Urinary bladder (tissue), 4 donors: ENCODE results near the gene FBXW2. TPM values are rescaled to one million over a fixed set of nuclear protein-coding genes. Genes with fewer than 3 reads are reported as not detected.

Source experiments
- DNase-seq: peaks from one replicate; pipeline ENCODE4 v3.0.0-alpha.2; 2015; ENCODE audit errors: extremely low spot score
- H3K27ac ChIP-seq: one replicate; pipeline ENCODE4 v1.5.1; 2013; ENCODE audit warnings: low read depth, mild to moderate bottlenecking, moderate library complexity
- H3K36me3 ChIP-seq: one replicate; pipeline ENCODE4 v1.6.1; 2013; ENCODE audit warnings: mild to moderate bottlenecking, moderate library complexity; ENCODE audit not compliant: insufficient read depth
- H3K4me1 ChIP-seq: one replicate; pipeline ENCODE4 v1.6.1; 2013; ENCODE audit warnings: mild to moderate bottlenecking, moderate library complexity; ENCODE audit not compliant: insufficient read depth
- H3K4me3 ChIP-seq: one replicate; pipeline ENCODE4 v1.5.1; 2013; ENCODE audit warnings: low read depth, low read length
- WGBS: extraction: QIAGEN DNeasy Blood & Tissue Kit; methylation state at CpG from one replicate; pipeline ENCODE4 v1.1.7; 2013; 5-methylcytosine and 5-hydroxymethylcytosine counted together
- polyA plus RNA-seq: library from polyadenylated mRNA; stranded (reverse); fragments of 200-250 nt; gene quantifications from one replicate; pipeline ENCODE4 v1.2.3, GENCODE V29; 2013
- total RNA-seq: library from RNA; depleted of rRNA; stranded (reverse); fragments of >200 nt; gene quantifications from one replicate; pipeline ENCODE4 v1.2.3, GENCODE V29; 2014
- donor health status: healthy with polysubstance abuse.
- donor health status: healthy.

FBXW2 gene
- total and polyA plus RNA-seq, 2 donors: 29.3 to 48.5 TPM

DNA sequence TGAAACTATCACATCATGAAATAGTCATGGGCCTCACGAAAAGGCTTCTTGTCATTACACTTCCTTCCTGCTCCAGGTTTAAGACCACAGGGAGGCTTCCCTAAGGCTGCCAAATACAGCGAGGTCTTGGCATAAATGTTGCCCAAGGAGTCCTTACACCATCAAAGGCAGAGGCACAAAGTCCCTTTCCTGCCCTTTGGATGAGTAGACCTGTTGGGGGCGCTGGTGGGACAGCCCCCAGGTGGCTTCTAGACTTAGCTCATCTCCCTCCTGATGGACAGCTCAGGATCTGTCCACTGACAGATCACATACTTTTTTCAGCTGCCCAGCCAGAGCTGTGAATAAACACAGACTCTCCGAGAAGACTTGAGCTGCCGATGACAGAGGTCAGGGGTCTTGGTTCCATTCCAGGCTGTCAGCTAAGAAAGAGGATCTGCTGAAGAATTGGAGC is 63.4 kb downstream of the FBXW2 start:
- no peak for DNase-seq
- 44% methylated on average over 5 of the region's 5 CpGs for WGBS
- H3K4me3 ChIP-seq: no peak overlapping the region
- no peaks in the 10 kb centered on the region for H3K36me3 ChIP-seq
- H3K27ac ChIP-seq: no peak overlapping the region
- H3K4me1 ChIP-seq: no peaks in the 10 kb centered on the region

GRCh38 chr9:120726484-120726883 is 66.7 kb downstream of the FBXW2 start:
- H3K36me3 ChIP-seq: no peaks in the 10 kb centered on the region
- no peaks in the 10 kb centered on the region for H3K4me1 ChIP-seq
- H3K4me3 ChIP-seq: no peak overlapping the region
- DNase-seq: no peak
- WGBS: 85% methylated on average over 2 of the region's 2 CpGs
- no peak overlapping the region for H3K27ac ChIP-seq

DNA sequence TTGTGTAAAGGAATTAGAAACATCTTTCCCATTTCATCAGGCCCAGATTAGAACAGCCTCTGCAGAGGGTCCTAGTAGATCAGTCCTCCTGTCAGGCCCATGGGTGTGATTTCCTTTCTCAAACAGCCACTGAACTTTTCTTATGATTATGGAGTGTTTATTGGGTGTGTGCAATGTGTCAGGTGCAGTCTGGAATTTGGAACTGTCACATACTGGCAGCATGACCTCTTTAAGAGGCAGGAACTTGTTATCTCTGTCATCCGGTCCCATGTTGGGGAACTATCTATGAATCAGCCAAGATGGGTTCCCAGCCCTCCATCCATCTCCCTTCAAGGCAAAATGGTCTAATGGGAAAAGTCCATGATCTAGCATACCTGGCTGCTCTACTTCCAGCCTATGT is 67.3 kb downstream of the FBXW2 start:
- no peaks in the 10 kb centered on the region for H3K36me3 ChIP-seq
- no peak for DNase-seq
- WGBS: 65% methylated on average over 1 of the region's 1 CpG

DNA sequence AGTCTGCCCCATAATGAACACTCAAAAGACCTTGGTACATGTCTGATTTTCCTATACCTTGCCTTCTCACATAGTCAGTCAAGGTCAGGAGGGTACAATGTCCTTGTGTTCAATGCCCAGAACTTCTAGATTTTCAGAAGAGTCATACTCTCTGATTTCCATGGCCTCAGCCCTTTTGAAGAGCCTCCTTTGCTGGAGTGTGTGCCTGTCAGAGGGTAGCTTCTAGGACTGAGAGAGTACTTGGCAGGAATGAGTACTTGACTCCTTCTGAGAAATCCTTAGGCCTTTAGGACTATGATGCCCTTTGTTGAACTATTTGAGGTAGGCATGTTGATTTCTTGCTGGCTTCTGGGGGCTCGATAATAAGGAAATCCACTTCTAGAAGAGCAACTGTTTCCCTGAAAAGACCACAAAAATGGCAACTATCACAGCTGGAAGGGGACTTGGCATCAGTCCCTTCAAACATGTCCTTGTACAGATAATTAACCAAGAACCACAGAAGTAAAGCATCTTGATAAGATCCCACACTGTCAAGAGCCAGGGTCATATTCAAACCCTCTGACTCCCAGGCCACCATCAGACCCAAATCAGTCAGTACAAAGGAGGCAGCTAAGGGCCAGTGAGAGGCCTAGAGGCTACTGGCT is 68.3 kb downstream of the FBXW2 start:
- no peaks in the 10 kb centered on the region for H3K4me1 ChIP-seq
- H3K36me3 ChIP-seq: no peaks in the 10 kb centered on the region
- DNase-seq: no peak
- H3K27ac ChIP-seq: no peak overlapping the region
- 72% methylated on average over 1 of the region's 1 CpG for WGBS
- H3K4me3 ChIP-seq: no peak overlapping the region

More for the DNA sequence above, 67.3 kb downstream of the FBXW2 start:
- Histone ChIP-seq H3K4me1 (no peaks in the 10 kb centered on the region), H3K4me3 (no peak overlapping the region), H3K27ac (no peak overlapping the region)

- DNase-seq: no peak
- 64% methylated on average over 3 of the region's 3 CpGs for WGBS
- no peaks in the 10 kb centered on the region for H3K4me1 ChIP-seq
- no peak overlapping the region for H3K27ac ChIP-seq
- H3K4me3 ChIP-seq: no peak overlapping the region
- H3K36me3 ChIP-seq: no peaks in the 10 kb centered on the region
Measured at GRCh38 chr9:120723565-120723964, 69.7 kb downstream of the FBXW2 start.

- Histone ChIP-seq H3K36me3 (no peaks in the 10 kb centered on the region), H3K4me1 (no peaks in the 10 kb centered on the region), H3K27ac (no peak overlapping the region), H3K4me3 (no peak overlapping the region)
- no peak for DNase-seq
- 98% methylated on average over 4 of the region's 4 CpGs for WGBS
Measured at GRCh38 chr9:120720404-120720803, 72.8 kb downstream of the FBXW2 start.

DNA sequence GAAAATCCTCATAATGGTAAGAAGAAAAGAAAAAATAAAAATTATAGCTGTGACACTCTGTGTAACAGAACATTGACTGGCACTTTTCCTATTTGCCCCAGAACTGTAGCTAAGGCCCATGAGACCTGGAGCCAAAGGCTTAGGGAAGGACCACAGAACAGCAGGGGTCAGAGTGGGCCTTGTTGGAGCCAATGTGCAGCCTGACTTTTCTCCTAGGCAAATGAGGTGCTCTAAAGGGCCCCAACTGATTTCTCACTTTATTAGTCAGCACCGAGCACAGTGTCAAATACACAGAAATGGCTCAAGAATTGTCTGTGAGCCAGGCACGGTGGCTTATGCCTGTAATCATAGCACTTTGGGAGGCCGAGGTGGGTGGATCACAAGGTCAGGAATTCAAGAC is 74.9 kb downstream of the FBXW2 start:
- DNase-seq: no peak
- 60% methylated on average over 3 of the region's 3 CpGs for WGBS
- Histone ChIP-seq H3K36me3 (no peaks in the 10 kb centered on the region), H3K4me1 (no peaks in the 10 kb centered on the region), H3K4me3 (no peak overlapping the region), H3K27ac (no peak overlapping the region)

DNA sequence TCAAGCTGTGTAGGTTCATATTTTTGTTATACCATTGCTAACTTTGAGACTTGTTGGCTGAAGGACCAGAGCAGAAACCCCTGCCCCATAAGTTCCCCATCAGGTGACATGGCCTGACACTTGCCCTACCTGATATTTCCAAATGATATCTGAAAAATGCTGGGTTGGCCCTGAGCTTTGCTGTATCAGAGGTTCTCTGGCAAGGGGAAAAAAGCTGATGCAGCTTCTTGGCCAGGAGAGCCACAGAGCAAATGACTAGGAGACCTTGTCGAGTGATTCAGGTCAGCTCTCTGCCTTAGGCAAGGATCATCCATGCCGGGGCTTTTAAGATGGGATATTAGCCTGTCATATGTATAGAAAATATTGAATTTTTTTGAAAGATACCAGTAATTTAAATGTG is 76.0 kb downstream of the FBXW2 start:
- Histone ChIP-seq H3K4me1 (no peaks in the 10 kb centered on the region), H3K36me3 (no peaks in the 10 kb centered on the region), H3K4me3 (no peak overlapping the region), H3K27ac (no peak overlapping the region)
- DNase-seq: no peak
- 85% methylated on average over 2 of the region's 2 CpGs for WGBS

DNA sequence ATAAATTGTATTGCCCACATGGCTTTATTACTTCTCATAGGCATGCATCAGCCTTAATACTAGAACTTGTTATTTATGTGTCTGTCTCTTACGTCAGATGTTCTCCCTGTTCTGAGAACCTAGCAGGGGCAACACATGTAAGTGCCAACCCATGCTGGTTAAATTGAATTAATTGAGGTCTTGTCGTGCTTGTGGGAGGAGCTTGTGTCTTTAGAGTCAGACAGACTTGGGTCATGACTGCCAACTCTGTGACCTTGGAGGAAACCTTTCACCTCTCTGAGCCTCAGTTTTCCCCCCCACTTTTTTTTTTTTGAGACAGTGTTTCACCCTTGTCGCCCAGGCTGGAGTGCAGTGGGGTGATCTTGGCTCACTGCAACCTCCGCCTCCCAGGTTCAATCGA is 76.7 kb downstream of the FBXW2 start:
- Histone ChIP-seq H3K4me1 (no peaks in the 10 kb centered on the region), H3K27ac (no peak overlapping the region), H3K36me3 (no peaks in the 10 kb centered on the region), H3K4me3 (no peak overlapping the region)
- WGBS: 83% methylated on average over 5 of the region's 5 CpGs
- no peak for DNase-seq

DNA sequence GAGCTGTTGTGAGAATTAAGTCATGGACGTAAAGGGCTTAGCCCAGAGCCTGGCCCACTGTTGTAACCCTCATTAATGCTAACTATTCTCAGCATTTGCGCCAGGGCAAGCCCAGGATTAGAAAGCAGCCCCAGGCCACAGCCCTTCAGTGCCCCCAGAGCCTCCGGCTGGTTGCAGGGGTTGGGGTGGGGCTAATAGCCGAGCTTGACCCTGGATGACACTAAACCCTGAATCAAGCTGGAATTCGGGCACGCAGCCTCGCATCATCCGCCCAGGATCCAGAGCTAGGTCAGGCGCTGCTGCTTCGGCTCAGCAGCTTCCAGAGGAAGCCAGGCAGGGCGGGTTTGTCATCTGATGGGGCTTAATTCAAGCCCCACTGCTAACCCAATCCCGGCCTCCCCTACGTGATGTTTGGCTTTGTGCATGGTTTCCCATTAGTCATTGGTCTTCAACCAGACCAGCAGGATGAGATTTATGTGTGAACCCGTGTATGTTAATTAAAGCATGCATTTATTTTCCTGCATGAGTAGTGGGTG is 77.8 kb downstream of the FBXW2 start:
- peak overlapping the region; percentile 31 for H3K27ac ChIP-seq
- WGBS: 31% methylated on average over 14 of the region's 14 CpGs
- no peak overlapping the region for H3K4me3 ChIP-seq
- no peak for DNase-seq
- H3K4me1 ChIP-seq: no peaks in the 10 kb centered on the region
- H3K36me3 ChIP-seq: no peaks in the 10 kb centered on the region

DNA sequence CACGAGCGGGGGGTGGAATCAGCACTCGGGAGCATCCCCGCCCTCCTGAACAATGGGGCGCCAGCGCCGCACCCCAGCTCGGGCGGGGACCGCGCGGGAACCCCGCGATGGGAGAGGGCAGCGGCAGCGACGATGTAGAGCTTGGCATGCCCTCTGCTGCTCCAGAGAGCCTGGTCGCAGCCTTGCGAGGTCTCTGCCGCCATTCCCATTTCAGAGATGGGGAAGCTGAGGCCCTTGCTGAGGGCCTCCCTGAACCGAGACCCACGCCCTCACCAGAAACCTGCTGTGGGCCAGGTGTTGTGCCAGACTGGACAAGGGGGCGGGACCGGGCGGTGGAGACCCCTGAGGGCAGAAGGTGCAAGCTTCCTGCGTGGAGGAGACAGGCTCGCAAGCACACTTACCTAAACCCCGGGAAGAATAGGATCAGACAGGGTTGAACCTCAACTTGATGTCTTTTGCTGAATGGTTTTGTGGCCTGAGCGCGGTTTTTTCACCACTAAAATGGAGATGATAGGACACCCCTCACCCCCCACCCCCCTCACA is 78.3 kb downstream of the FBXW2 start:
- H3K4me1 ChIP-seq: no peaks in the 10 kb centered on the region
- peak overlapping the region; percentile 38 for H3K27ac ChIP-seq
- no peak for DNase-seq
- peak overlapping the region; percentile 82 for H3K4me3 ChIP-seq
- 5% methylated on average over 30 of the region's 30 CpGs for WGBS
- no peaks in the 10 kb centered on the region for H3K36me3 ChIP-seq

DNA sequence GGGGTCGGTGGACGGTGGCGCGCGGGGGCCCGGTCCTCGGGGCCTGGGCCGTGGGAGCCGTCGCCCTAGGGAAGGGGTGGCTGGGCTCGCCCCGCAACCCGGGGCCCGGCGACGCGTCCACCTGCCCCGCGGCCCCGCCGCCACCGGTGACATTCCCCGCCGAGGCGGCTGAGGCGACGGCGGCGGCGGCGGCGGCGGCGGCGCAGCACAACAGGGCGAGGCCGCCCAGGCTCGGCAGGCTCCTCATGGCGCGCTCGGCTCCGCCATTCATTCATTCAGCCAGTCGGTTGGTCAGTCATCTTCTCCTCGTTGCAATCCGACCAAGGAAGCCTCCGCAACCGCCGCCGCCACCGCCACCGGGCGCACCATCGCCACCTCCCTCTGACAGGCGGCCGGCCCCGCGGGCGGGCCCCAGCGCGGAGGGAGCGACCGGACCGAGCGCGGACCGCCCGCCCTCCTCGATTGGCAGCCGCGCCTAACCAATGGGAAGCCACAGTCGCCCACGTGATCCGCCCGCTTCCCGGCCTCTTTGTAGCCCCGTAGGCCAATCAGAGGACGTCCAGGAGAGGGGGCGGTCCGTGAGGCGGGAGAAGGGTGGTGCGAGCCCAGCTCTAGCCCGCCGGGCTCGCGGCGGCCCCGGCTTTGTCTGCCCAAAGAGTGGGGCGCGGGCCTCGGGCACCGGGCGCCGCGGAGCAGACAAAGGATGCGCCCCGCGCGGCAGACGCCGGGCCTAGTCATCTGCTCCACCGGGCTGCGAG is 78.9 kb downstream of the FBXW2 start, which contains the start of gene MEGF9:
MEGF9 (minus strand) TSS at position 383 of the 758 bp plus-strand sequence; CDS start at position 271, 112 bp downstream.
- Histone ChIP-seq H3K27ac (peak within 1 kb of the TSS; percentile 70), H3K4me1 (no peaks in the 10 kb centered on the region), H3K36me3 (no peaks in the 10 kb centered on the region), H3K4me3 (peak within 1 kb of the TSS; percentile 82)
- WGBS: under 1% methylated on average over 102 of the region's 102 CpGs
- peak; percentile 93 for DNase-seq

DNA sequence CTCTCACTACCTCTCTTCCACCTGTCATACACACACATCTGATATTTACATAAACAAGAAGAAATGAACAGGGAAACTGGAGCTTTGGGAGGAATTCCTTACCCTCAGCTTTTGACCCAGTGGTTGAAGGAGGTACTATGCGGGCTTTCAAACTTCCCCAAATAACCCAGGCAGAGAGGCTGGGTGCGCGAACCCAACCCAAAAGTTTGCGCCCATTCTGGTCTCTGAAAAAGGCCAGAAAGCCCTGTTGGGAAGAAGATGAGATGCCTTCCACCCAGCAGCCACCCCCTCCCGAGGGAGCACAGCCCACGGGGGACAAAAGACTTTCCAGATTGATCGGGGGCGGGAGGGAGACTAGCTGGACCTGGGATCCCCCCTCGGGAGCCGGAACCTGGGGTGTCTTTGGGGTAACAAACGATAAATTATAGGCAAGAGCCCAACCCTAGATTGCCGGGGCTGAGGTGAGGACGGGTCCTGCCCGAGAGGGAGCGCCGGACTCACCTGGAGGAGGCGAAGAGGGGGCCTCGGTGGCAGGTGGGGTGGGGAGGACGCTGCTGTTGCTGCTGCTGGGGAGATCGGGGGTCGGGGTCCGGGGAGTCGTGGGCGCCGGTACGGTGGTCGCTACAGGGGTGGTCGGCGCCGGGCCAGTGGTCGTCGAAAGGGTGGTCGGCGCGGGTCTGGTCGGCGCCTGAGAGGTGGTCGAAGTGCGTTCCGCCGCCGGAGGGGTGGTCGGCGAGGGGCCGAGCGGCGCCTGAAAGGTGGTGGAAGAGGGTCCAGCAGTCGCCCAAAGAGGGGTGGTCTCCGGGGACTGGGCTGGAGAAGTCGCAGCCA is 79.7 kb downstream of the FBXW2 start:
- no peak for DNase-seq

More for the DNA sequence above, 79.7 kb downstream of the FBXW2 start:
- no peaks in the 10 kb centered on the region for H3K36me3 ChIP-seq
- H3K27ac ChIP-seq: peak overlapping the region; percentile 13
- peak overlapping the region; percentile 82 for H3K4me3 ChIP-seq
- 2% methylated on average over 50 of the region's 50 CpGs for WGBS
- H3K4me1 ChIP-seq: no peaks in the 10 kb centered on the region
